Measurements from ENCODE around the gene CYFIP2.

Gene CYFIP2

GRCh38 chr5:157388111-157388710 lies 122.3 kb downstream of the CYFIP2 start:
- Histone ChIP-seq H3K4me3 (replicated peaks; ENCODE audit: insufficient read depth, low read length) (no peak overlapping the region), H3K27me3 (ENCODE audit: insufficient read depth, poor library complexity, severe bottlenecking) (no peaks in the 10 kb centered on the region), H3K27ac (replicated peaks) (no peak overlapping the region)
- TF ChIP-seq, protein P1, sequence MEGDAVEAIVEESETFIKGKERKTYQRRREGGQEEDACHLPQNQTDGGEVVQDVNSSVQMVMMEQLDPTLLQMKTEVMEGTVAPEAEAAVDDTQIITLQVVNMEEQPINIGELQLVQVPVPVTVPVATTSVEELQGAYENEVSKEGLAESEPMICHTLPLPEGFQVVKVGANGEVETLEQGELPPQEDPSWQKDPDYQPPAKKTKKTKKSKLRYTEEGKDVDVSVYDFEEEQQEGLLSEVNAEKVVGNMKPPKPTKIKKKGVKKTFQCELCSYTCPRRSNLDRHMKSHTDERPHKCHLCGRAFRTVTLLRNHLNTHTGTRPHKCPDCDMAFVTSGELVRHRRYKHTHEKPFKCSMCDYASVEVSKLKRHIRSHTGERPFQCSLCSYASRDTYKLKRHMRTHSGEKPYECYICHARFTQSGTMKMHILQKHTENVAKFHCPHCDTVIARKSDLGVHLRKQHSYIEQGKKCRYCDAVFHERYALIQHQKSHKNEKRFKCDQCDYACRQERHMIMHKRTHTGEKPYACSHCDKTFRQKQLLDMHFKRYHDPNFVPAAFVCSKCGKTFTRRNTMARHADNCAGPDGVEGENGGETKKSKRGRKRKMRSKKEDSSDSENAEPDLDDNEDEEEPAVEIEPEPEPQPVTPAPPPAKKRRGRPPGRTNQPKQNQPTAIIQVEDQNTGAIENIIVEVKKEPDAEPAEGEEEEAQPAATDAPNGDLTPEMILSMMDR (IDR thresholded peaks at IDR 0.05; ENCODE audit: insufficient read depth, low read length): no peak
- TF ChIP-seq GABPA (IDR thresholded peaks at IDR 0.05; ENCODE audit: low read depth): no peak
- no peak for TF ChIP-seq REST (IDR thresholded peaks at IDR 0.05; ENCODE audit: insufficient replicate concordance, low read depth)
- no peak for TF ChIP-seq POLR2AphosphoS5 (IDR thresholded peaks at IDR 0.05; ENCODE audit: low read depth)
- no peak for TF ChIP-seq SPI1 (IDR thresholded peaks at IDR 0.05; ENCODE audit: borderline replicate concordance, low read depth)
- DNase-seq (ENCODE audit: low read depth in 1 of 2, low spot score in 1 of 2): no peak

- Histone ChIP-seq H3K4me3 (replicated peaks; ENCODE audit: insufficient read depth, low read length) (no peak overlapping the region), H3K27ac (replicated peaks) (no peak overlapping the region), H3K27me3 (ENCODE audit: insufficient read depth, poor library complexity, severe bottlenecking) (no peaks in the 10 kb centered on the region)
- TF ChIP-seq GABPA (IDR thresholded peaks at IDR 0.05; ENCODE audit: low read depth) (no peak), REST (IDR thresholded peaks at IDR 0.05; ENCODE audit: insufficient replicate concordance, low read depth) (no peak)
- no peak for DNase-seq (ENCODE audit: low read depth in 1 of 2, low spot score in 1 of 2)
Observed at GRCh38 chr5:157389103-157389502, 123.2 kb downstream of the CYFIP2 start.

DNA sequence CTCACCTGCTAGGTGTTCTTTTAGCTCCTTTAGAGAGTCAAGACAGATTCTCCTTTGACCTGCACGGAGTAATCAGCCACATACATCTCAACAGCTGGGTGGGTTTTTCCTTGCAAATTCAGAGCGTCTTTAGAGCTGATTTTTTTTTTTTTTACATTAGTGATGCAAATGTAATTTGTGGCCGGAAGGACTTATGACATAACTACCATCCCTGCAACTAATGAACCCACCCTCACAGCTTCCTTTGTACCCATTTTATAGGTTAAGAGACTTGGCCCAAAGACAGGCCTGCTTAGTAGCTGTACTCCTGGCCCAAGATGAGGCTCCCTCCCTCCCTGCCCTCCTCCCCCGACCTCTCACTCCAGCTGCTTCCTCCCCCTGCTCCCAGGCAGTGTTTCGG lies 124.2 kb downstream of the CYFIP2 start:
- TF ChIP-seq, protein P1 (IDR thresholded peaks at IDR 0.05; ENCODE audit: insufficient read depth, low read length): no peak
- no peak for TF ChIP-seq GABPA (IDR thresholded peaks at IDR 0.05; ENCODE audit: low read depth)
- TF ChIP-seq SPI1 (IDR thresholded peaks at IDR 0.05; ENCODE audit: borderline replicate concordance, low read depth): no peak
- TF ChIP-seq POLR2AphosphoS5 (IDR thresholded peaks at IDR 0.05; ENCODE audit: low read depth): no peak
- TF ChIP-seq REST (IDR thresholded peaks at IDR 0.05; ENCODE audit: insufficient replicate concordance, low read depth): no peak
- H3K27ac ChIP-seq (replicated peaks): no peak overlapping the region

More for the DNA sequence above, 124.2 kb downstream of the CYFIP2 start:
- Histone ChIP-seq H3K4me3 (replicated peaks; ENCODE audit: insufficient read depth, low read length) (no peak overlapping the region), H3K27me3 (ENCODE audit: insufficient read depth, poor library complexity, severe bottlenecking) (no peaks in the 10 kb centered on the region)
- no peak for DNase-seq (ENCODE audit: low read depth in 1 of 2, low spot score in 1 of 2)

Measured in HL-60 (cell line).